Measurements from ENCODE around the gene NXNL1.
A peak's percentile ranks its signal among the peaks of the same experiment; 100 is the strongest.

NXNL1 gene

DNA sequence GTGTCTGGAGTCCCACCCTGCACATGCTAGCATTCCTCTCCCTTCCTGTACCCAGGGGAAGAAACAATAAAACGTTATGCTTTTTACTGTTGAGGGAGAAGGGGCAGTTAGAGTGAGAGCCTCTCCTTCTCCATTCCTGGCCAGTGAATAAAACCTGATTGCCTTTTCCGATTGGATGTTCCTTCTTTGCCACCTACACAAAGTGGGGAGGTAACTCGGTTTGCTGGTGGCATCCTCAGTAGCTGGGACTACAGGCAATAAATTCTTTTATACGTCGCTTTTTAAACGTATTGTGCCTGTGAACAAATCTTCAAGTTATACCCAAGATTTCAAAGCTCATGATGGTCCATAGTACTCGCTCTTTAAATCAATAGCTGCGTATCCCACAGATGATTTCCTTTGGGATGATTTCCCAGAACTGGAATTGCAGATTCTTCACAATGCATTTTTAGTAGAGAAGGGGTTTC is 41.5 kb downstream of the NXNL1 start:
- no peak overlapping the region for H3K4me3 ChIP-seq (IDR thresholded peaks at IDR 0.05; ENCODE audit: insufficient read depth, low read depth, low read length)
- no peaks in the 10 kb centered on the region for H3K79me2 ChIP-seq (ENCODE audit: insufficient read depth, low read depth)
- peak overlapping the region; percentile 63 for H2AFZ ChIP-seq (ENCODE audit: low read depth)
- peak overlapping the region; percentile 12; the same call in 1 of the 2 replicates for H3K9ac ChIP-seq
- no peaks in the 10 kb centered on the region for H3K27me3 ChIP-seq (ENCODE audit: insufficient read depth, low read depth)
- H3K27ac ChIP-seq = no peak overlapping the region
- H3K36me3 ChIP-seq (ENCODE audit: insufficient read depth) = no peaks in the 10 kb centered on the region
- TF ChIP-seq CTCF (conservative IDR thresholded peaks at IDR 0.05; ENCODE audit: low read depth, low read length) = no peak
- H3K4me2 ChIP-seq = peak overlapping the region; percentile 65
- H4K20me1 ChIP-seq (ENCODE audit: insufficient read depth) = no peaks in the 10 kb centered on the region
- H3K4me1 ChIP-seq (ENCODE audit: low read depth, poor library complexity, severe bottlenecking) = peaks cover 15% of the 10 kb centered on the region

DNA sequence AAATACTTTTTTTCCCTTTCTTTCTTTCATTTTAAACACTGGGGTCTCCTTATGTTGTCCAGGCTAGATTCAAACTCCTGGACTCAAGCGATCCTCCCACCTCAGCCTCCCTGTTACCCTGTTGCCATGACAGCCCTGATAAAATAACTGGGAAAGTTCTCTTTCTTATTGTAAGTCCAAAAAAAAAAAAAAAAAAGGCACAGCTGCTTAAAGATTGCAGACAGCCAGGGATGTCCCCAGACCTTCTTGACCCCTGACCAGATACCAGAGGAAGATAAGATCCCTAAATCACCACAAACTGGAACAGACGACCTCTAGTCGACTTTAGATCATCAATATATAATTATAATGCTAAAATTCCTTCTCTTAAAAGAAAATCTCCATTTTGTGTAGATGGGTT is 42.0 kb downstream of the NXNL1 start:
- H3K9ac ChIP-seq = no peak overlapping the region
- no peaks in the 10 kb centered on the region for H3K27me3 ChIP-seq (ENCODE audit: insufficient read depth, low read depth)
- no peak for TF ChIP-seq CTCF (conservative IDR thresholded peaks at IDR 0.05; ENCODE audit: low read depth, low read length)
- H3K27ac ChIP-seq = no peak overlapping the region
- no peak overlapping the region for H3K4me3 ChIP-seq (IDR thresholded peaks at IDR 0.05; ENCODE audit: insufficient read depth, low read depth, low read length)
- H4K20me1 ChIP-seq (ENCODE audit: insufficient read depth) = no peaks in the 10 kb centered on the region
- H3K36me3 ChIP-seq (ENCODE audit: insufficient read depth) = no peaks in the 10 kb centered on the region
- peak overlapping the region; percentile 63; the same call in 1 of the 2 replicates for H2AFZ ChIP-seq (ENCODE audit: low read depth)
- H3K4me1 ChIP-seq (ENCODE audit: low read depth, poor library complexity, severe bottlenecking) = peaks cover 19% of the 10 kb centered on the region
- H3K4me2 ChIP-seq = peak overlapping the region; percentile 65
- no peaks in the 10 kb centered on the region for H3K79me2 ChIP-seq (ENCODE audit: insufficient read depth, low read depth)

- no peak for TF ChIP-seq CTCF (conservative IDR thresholded peaks at IDR 0.05; ENCODE audit: low read depth, low read length)
- Histone ChIP-seq H3K79me2 (ENCODE audit: insufficient read depth, low read depth) (no peaks in the 10 kb centered on the region), H3K27ac (no peak overlapping the region), H3K4me1 (ENCODE audit: low read depth, poor library complexity, severe bottlenecking) (peaks cover 40% of the 10 kb centered on the region), H2AFZ (ENCODE audit: low read depth) (no peak overlapping the region), H4K20me1 (ENCODE audit: insufficient read depth) (no peaks in the 10 kb centered on the region), H3K4me3 (IDR thresholded peaks at IDR 0.05; ENCODE audit: insufficient read depth, low read depth, low read length) (no peak overlapping the region), H3K27me3 (ENCODE audit: insufficient read depth, low read depth) (no peaks in the 10 kb centered on the region), H3K36me3 (ENCODE audit: insufficient read depth) (no peaks in the 10 kb centered on the region), H3K4me2 (no peak overlapping the region), H3K9ac (no peak overlapping the region)
These were observed 45.6 kb downstream of the NXNL1 start for GRCh38 chr19:17415121-17415520.

- no peak overlapping the region for H3K27ac ChIP-seq
- no peak for TF ChIP-seq CTCF (conservative IDR thresholded peaks at IDR 0.05; ENCODE audit: low read depth, low read length)
- no peaks in the 10 kb centered on the region for H3K79me2 ChIP-seq (ENCODE audit: insufficient read depth, low read depth)
- no peak overlapping the region for H2AFZ ChIP-seq (ENCODE audit: low read depth)
- peak overlapping the region; percentile 50; the same call in 1 of the 2 replicates for H3K4me2 ChIP-seq
- H3K4me3 ChIP-seq (IDR thresholded peaks at IDR 0.05; ENCODE audit: insufficient read depth, low read depth, low read length) = no peak overlapping the region
- no peaks in the 10 kb centered on the region for H3K36me3 ChIP-seq (ENCODE audit: insufficient read depth)
- no peaks in the 10 kb centered on the region for H4K20me1 ChIP-seq (ENCODE audit: insufficient read depth)
- H3K9ac ChIP-seq = no peak overlapping the region
- no peaks in the 10 kb centered on the region for H3K27me3 ChIP-seq (ENCODE audit: insufficient read depth, low read depth)
- peaks cover 48% of the 10 kb centered on the region for H3K4me1 ChIP-seq (ENCODE audit: low read depth, poor library complexity, severe bottlenecking)
These were observed 46.6 kb downstream of the NXNL1 start for GRCh38 chr19:17414097-17414496.
